OCI-LY7 (cell line): ENCODE results near the gene F3. TPM values are rescaled to one million over a fixed set of nuclear protein-coding genes. Genes with fewer than 3 reads are reported as not detected.
A peak's percentile ranks its signal among the peaks of the same experiment; 100 is the strongest.

Source experiments
- BruUV-seq: library from RNA; stranded (reverse); fragments of 400-500 nt; replicated peaks from 2 replicates; lab custom pipeline; 2021; lab: Mats Ljungman, UMichigan
- CTCF ChIA-PET: fragments of 300-600 bp; sonication (Branson Sonifier 250); formaldehyde crosslinking; loops from one replicate; lab custom pipeline; 2022; ENCODE audit warnings: antibody characterized with exemption; ENCODE audit not compliant: unreplicated experiment; lab: Charles Lee
- POLR2A ChIA-PET: fragments of 300-600 bp; sonication (Branson Sonifier 250); formaldehyde crosslinking; loops from one replicate; lab custom pipeline; 2022; ENCODE audit warnings: antibody characterized with exemption; lab: Charles Lee
- DNase-seq: peaks from one replicate; pipeline ENCODE4 v3.0.0-alpha.2; 2015; ENCODE audit warnings: low spot score
- H2AFZ ChIP-seq: fragments of 200-600 bp; sonication (generic), shearing (Covaris generic); 2 replicates; pipeline ENCODE4 v1.6.1; 2014; ENCODE audit warnings: mild to moderate bottlenecking, antibody characterized with exemption, low read length, moderate library complexity
- H3K27ac ChIP-seq: fragments of 200-600 bp; sonication (generic); 2 replicates; pipeline ENCODE4 v1.5.1; 2014; ENCODE audit warnings: mixed run types, low read depth, mild to moderate bottlenecking, moderate library complexity, low read length, inconsistent platforms; ENCODE audit not compliant: poor library complexity, severe bottlenecking
- H3K36me3 ChIP-seq: fragments of 200-600 bp; sonication (generic); 2 replicates; pipeline ENCODE4 v1.6.1; 2014; ENCODE audit warnings: mild to moderate bottlenecking, antibody characterized with exemption, low read length, moderate library complexity, mixed read lengths; ENCODE audit not compliant: insufficient read depth
- H3K4me1 ChIP-seq: fragments of 200-600 bp; sonication (generic); 2 replicates; pipeline ENCODE4 v1.5.1; 2014; ENCODE audit warnings: mild to moderate bottlenecking, low read length; ENCODE audit not compliant: insufficient read depth, poor library complexity, severe bottlenecking
- H3K4me2 ChIP-seq: fragments of 200-600 bp; sonication (generic); 2 replicates; pipeline ENCODE4 v1.6.1; 2014; ENCODE audit warnings: mild to moderate bottlenecking, low read length
- H3K4me3 ChIP-seq: fragments of 200-600 bp; sonication (generic); 2 replicates; pipeline ENCODE4 v1.5.1; 2014; ENCODE audit warnings: mild to moderate bottlenecking, low read depth, low read length; ENCODE audit not compliant: poor library complexity, severe bottlenecking
- H3K79me2 ChIP-seq: fragments of 200-600 bp; sonication (generic); 2 replicates; pipeline ENCODE4 v1.6.1; 2016; ENCODE audit warnings: low read depth, mild to moderate bottlenecking, low read length, moderate library complexity, mixed read lengths; ENCODE audit not compliant: insufficient read depth
- H3K9me2 ChIP-seq: fragments of 200-600 bp; sonication (generic); 2 replicates; pipeline ENCODE4 v1.6.1; 2016; ENCODE audit warnings: mild to moderate bottlenecking, low read length, mixed read lengths; ENCODE audit not compliant: insufficient read depth
- H3K9me3 ChIP-seq: fragments of 200-600 bp; sonication (generic); 2 replicates; pipeline ENCODE4 v1.6.1; 2014; ENCODE audit warnings: mild to moderate bottlenecking, mixed run types, low read length, mixed read lengths
- H4K20me1 ChIP-seq: fragments of 200-600 bp; sonication (generic); 2 replicates; pipeline ENCODE4 v1.6.1; 2014; ENCODE audit warnings: mild to moderate bottlenecking, antibody characterized with exemption, low read length, moderate library complexity, mixed read lengths; ENCODE audit not compliant: insufficient read depth
- EZH2phosphoT487 ChIP-seq: fragments of 200-600 bp; sonication (generic); IDR thresholded peaks from 2 replicates; pipeline ENCODE4 v1.6.1; 2018; ENCODE audit warnings: low read depth, borderline replicate concordance, mild to moderate bottlenecking, mixed run types, antibody characterized with exemption, low read length, moderate library complexity, mixed read lengths
- intact Hi-C: fragments of 100-400 bp; cut with micrococcal nuclease; formaldehyde crosslinking; loops from one replicate; pipeline ENCODE4 v1.10.0; 2022; ENCODE audit not compliant: unreplicated experiment
- total RNA-seq, 2 experiments: library from RNA; depleted of rRNA in 1 of 2; stranded (reverse); fragments of >200 nt in 1 of 2; shearing (Covaris generic) in 1 of 2; gene quantifications; 2 replicates each; pipeline ENCODE4 v1.2.3, GENCODE V29; 2014 to 2022
- TF ChIP-seq, protein P1 (sequence below): fragments of 200-600 bp; sonication (generic); conservative IDR thresholded peaks from 2 replicates; pipeline ENCODE4 v1.5.1; 2014; ENCODE audit warnings: mild to moderate bottlenecking, antibody characterized with exemption, low read length, moderate library complexity, mixed read lengths

F3 gene
- total RNA-seq, 2 experiments from 2014 or later: not detected

DNA sequence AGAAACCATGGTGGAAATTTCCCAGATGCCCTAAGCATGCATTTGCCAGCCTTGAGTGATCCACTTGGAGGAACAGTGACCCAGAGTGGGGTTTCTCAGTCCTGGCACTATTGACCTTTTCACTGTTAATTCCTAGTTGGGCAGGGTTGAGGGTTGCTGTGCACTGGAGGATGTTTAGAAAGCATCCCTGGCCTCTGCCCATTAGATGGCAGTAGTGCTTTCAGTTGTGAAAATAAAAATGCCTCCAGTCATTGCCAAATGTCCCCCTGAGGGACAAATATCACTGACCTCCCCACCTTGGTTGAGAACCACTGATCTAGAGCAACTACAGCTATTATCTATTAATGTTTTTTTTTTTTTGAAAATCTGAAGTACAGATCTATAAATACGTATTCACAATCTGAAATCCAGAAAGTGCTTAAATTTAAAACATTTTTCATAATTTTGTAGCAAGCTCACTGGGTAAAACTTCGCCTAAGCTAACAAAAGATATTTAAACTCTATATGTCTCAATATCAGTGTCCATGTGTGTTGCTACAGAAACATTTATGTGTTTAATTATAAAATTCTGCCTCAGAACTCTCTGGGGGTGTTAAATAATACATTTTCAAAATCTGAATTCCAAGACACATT is 27.3 kb downstream of the F3 start:
- BruUV-seq: no TSS peak
- TF ChIP-seq, protein P1, sequence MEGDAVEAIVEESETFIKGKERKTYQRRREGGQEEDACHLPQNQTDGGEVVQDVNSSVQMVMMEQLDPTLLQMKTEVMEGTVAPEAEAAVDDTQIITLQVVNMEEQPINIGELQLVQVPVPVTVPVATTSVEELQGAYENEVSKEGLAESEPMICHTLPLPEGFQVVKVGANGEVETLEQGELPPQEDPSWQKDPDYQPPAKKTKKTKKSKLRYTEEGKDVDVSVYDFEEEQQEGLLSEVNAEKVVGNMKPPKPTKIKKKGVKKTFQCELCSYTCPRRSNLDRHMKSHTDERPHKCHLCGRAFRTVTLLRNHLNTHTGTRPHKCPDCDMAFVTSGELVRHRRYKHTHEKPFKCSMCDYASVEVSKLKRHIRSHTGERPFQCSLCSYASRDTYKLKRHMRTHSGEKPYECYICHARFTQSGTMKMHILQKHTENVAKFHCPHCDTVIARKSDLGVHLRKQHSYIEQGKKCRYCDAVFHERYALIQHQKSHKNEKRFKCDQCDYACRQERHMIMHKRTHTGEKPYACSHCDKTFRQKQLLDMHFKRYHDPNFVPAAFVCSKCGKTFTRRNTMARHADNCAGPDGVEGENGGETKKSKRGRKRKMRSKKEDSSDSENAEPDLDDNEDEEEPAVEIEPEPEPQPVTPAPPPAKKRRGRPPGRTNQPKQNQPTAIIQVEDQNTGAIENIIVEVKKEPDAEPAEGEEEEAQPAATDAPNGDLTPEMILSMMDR: peak; percentile 79
- no peak for TF ChIP-seq EZH2phosphoT487
- Histone ChIP-seq H3K4me3 (no peak overlapping the region), H3K4me1 (no peaks in the 10 kb centered on the region), H3K4me2 (no peak overlapping the region), H3K79me2 (no peaks in the 10 kb centered on the region), H3K9me3 (no peaks in the 10 kb centered on the region), H3K27ac (no peak overlapping the region), H3K9me2 (no peaks in the 10 kb centered on the region), H4K20me1 (no peaks in the 10 kb centered on the region), H3K36me3 (no peaks in the 10 kb centered on the region), H2AFZ (no peak overlapping the region)
- ChIA-PET CTCF (no interaction called here), POLR2A (interaction anchor here (0.6 to 1.5 kb wide), 3 partner anchors 12 to 16 kb away, joined by 3 to 7 read pairs (median 5); no protein-coding TSS in a partner anchor)
- DNase-seq: peak; percentile 25
- intact Hi-C loops: no loop called here

DNA sequence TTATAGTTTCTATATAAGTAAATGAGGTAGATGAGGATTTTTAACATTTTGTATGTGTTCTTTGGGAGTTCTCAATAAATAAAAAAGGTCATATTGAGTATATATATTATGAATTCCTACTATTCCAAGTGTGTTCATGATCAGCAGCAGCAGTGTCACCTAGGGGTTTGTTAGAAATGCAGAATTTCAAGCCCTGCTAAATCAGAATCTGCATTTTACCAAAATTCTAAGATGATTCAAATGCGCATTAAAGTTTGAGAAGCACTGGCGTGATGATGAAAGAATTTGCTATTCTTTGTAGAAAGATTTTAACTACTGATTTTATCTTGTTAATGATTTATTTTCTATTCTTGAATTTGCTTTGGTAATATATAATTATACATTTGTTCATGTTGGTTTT is 28.7 kb downstream of the F3 start:
- POLR2A ChIA-PET: interaction anchor here (0.7 kb wide), 1 partner anchor 38 kb away, joined by 3 read pairs; no protein-coding TSS in a partner anchor
- CTCF ChIA-PET: no interaction called here
- no TSS peak for BruUV-seq
- H3K4me1 ChIP-seq: no peaks in the 10 kb centered on the region
- H4K20me1 ChIP-seq: no peaks in the 10 kb centered on the region
- intact Hi-C loops: no loop called here
- H3K79me2 ChIP-seq: no peaks in the 10 kb centered on the region
- no peaks in the 10 kb centered on the region for H3K9me3 ChIP-seq
- no peak overlapping the region for H3K4me3 ChIP-seq
- DNase-seq: no peak
- H3K9me2 ChIP-seq: no peaks in the 10 kb centered on the region
- H3K4me2 ChIP-seq: no peak overlapping the region
- H2AFZ ChIP-seq: no peak overlapping the region
- H3K36me3 ChIP-seq: no peaks in the 10 kb centered on the region
- H3K27ac ChIP-seq: no peak overlapping the region
- no peak for TF ChIP-seq EZH2phosphoT487
- TF ChIP-seq, protein P1: no peak

DNA sequence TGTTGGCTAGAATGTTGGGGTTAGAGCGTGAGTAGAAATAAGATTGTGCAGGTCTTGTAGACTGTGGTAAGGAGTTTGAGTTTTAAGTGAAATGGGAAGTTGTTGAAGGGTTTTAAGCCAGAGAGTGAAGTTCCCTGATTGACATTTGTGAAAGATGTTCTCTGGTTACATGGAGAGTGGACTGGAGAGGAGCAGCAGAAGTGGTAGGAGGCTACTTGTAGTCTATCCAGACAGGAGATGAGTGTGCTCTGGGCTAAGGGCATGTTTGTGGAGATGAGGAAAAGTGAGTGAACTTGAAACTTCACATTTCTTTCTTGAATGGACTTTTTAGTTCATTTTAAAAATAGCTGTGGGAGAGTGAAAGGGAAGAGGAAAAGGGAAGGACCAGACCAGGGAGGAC is 37.0 kb downstream of the F3 start:
- TF ChIP-seq, protein P1: no peak
- TF ChIP-seq EZH2phosphoT487: no peak
- Histone ChIP-seq H3K79me2 (no peaks in the 10 kb centered on the region), H3K4me1 (no peaks in the 10 kb centered on the region), H3K27ac (no peak overlapping the region), H3K9me2 (no peaks in the 10 kb centered on the region), H4K20me1 (no peaks in the 10 kb centered on the region), H3K9me3 (no peaks in the 10 kb centered on the region), H3K4me3 (no peak overlapping the region), H3K4me2 (no peak overlapping the region), H3K36me3 (peaks cover 19% of the 10 kb centered on the region), H2AFZ (no peak overlapping the region)
- intact Hi-C loops: no loop called here
- ChIA-PET POLR2A (interaction anchor here (0.7 kb wide), 1 partner anchor 17 kb away, joined by 6 read pairs; no protein-coding TSS in a partner anchor), CTCF (no interaction called here)
- no peak for DNase-seq
- BruUV-seq: no TSS peak
